ENCODE measurements around the gene RABGAP1L. TPM values are rescaled to one million over a fixed set of nuclear protein-coding genes. Genes with fewer than 3 reads are reported as not detected.

RABGAP1L gene
- total and polyA plus RNA-seq, 2 donors (not counting 3 experiments of a cell fraction or from before 2014, with no cell fraction given) = 6.4 to 22.2 TPM

DNA sequence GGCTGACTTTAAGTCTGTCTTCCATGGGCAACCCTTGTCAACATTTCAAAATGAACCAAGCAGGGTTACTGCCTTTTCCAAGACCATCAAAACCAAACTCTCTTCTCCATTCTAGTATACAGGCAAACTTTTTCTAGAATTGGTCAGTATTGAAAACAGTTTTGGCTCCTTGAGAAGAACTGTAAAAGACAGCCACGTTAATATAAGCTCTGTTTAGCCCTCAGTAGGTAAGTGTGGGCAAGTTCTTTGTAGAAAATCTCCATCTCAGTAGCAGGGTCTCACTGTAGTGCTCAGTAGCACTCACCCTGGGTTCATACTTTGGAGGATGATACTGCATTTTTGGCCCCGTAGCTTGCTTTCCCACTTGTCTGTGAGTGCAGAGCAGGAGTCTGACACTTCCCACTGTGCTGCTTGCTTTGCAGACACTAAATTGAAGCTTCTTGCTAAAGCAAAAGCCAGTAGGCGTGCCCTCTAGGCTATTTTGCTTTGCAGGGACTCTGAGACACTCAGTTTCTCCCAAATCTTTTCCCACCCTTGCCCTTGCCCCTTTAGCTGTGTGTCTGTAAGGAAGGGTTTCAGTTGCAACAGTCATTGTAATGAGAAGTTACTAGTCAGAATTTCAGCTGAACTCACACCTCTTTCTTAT is 806.2 kb downstream of the RABGAP1L start:
- peak; percentile 4 for FAIRE-seq
- Histone ChIP-seq H3K4me3 (replicated peaks in 1 of 3; ENCODE audit: insufficient read depth in 1 of 3, low read depth in 1 of 3, low read length in 3 of 3) (no peak overlapping the region), H4K20me1 (replicated peaks; ENCODE audit: control insufficient read depth, extremely low read depth, insufficient read depth, low read length) (no peaks in the 10 kb centered on the region), H3K9me3 (replicated peaks; ENCODE audit: control insufficient read depth, insufficient read depth, low read length) (no peaks in the 10 kb centered on the region), H3K27ac (ENCODE audit: insufficient read depth, low read depth, low read length) (no peak overlapping the region), H3K36me3 (ENCODE audit: control insufficient read depth in 2 of 2, extremely low read depth in 1 of 2, insufficient read depth in 2 of 2, low read length in 2 of 2) (no peaks in the 10 kb centered on the region), H3K4me1 (ENCODE audit: control insufficient read depth, extremely low read depth, insufficient read depth, low read length) (peaks cover 28% of the 10 kb centered on the region), H2AFZ (ENCODE audit: low read depth, low read length) (no peak overlapping the region), H3K9me1 (replicated peaks; ENCODE audit: control insufficient read depth, extremely low read depth, insufficient read depth, low read length) (no peaks in the 10 kb centered on the region), H3K4me2 (ENCODE audit: insufficient read depth, low read length) (no peak overlapping the region), H3K27me3 (ENCODE audit: control insufficient read depth in 2 of 2, insufficient read depth in 2 of 2, low read length in 2 of 2) (no peaks in the 10 kb centered on the region), H3K79me2 (ENCODE audit: control insufficient read depth, insufficient read depth, low read length) (no peaks in the 10 kb centered on the region), H3K9ac (replicated peaks; ENCODE audit: extremely low read depth, insufficient read depth, low read length) (no peak overlapping the region)
- intact Hi-C loops (cut with micrococcal nuclease) = no loop called here
- no TSS peak for BruUV-seq (replicated peaks)
- dilution Hi-C loops (cut with MboI; ENCODE audit: extremely low pct_ligation_motif_present, low sequenced_read_pairs) = no loop called here
- DNase-seq (ENCODE audit: low read depth, low spot score) = no peak
- CTCF ChIA-PET = interaction anchor here (1.0 to 1.3 kb wide), 3 partner anchors 11 to 18 kb away, joined by 3 to 5 read pairs (median 5); no protein-coding TSS in a partner anchor
- POLR2A ChIA-PET = no interaction called here
- no peak for TF ChIP-seq POLR2A (IDR thresholded peaks at IDR 0.05; ENCODE audit: low read depth, low read length)
- TF ChIP-seq EZH2 (IDR thresholded peaks at IDR 0.05; ENCODE audit: borderline replicate concordance, low read depth, low read length, severe bottlenecking) = no peak
- TF ChIP-seq MYC (IDR thresholded peaks at IDR 0.05; ENCODE audit: low read depth, low read length) = no peak
- no peak for TF ChIP-seq POLR2AphosphoS5 (IDR thresholded peaks at IDR 0.05; ENCODE audit: insufficient read depth, low read depth, low read length)

- no peaks in the 10 kb centered on the region for H3K27me3 ChIP-seq (ENCODE audit: control insufficient read depth in 2 of 2, insufficient read depth in 2 of 2, low read length in 2 of 2)
- no peaks in the 10 kb centered on the region for H3K9me3 ChIP-seq (replicated peaks; ENCODE audit: control insufficient read depth, insufficient read depth, low read length)
- FAIRE-seq = no peak
- peak; percentile 6 for DNase-seq (ENCODE audit: low read depth, low spot score)
- POLR2A ChIA-PET = no interaction called here
- CTCF ChIA-PET = interaction anchor here (1.0 to 1.3 kb wide), 3 partner anchors 11 to 17 kb away, joined by 3 to 5 read pairs (median 5); no protein-coding TSS in a partner anchor
- H3K4me3 ChIP-seq (replicated peaks in 1 of 3; ENCODE audit: insufficient read depth in 1 of 3, low read depth in 1 of 3, low read length in 3 of 3) = no peak overlapping the region
- H3K9ac ChIP-seq (replicated peaks; ENCODE audit: extremely low read depth, insufficient read depth, low read length) = no peak overlapping the region
- H3K79me2 ChIP-seq (ENCODE audit: control insufficient read depth, insufficient read depth, low read length) = no peaks in the 10 kb centered on the region
- peaks cover 28% of the 10 kb centered on the region for H3K4me1 ChIP-seq (ENCODE audit: control insufficient read depth, extremely low read depth, insufficient read depth, low read length)
- no peaks in the 10 kb centered on the region for H4K20me1 ChIP-seq (replicated peaks; ENCODE audit: control insufficient read depth, extremely low read depth, insufficient read depth, low read length)
- BruUV-seq (replicated peaks) = no TSS peak
- no peak overlapping the region for H3K27ac ChIP-seq (ENCODE audit: insufficient read depth, low read depth, low read length)
- no peaks in the 10 kb centered on the region for H3K36me3 ChIP-seq (ENCODE audit: control insufficient read depth in 2 of 2, extremely low read depth in 1 of 2, insufficient read depth in 2 of 2, low read length in 2 of 2)
- TF ChIP-seq POLR2A (IDR thresholded peaks at IDR 0.05; ENCODE audit: low read depth, low read length) (no peak), EZH2 (IDR thresholded peaks at IDR 0.05; ENCODE audit: borderline replicate concordance, low read depth, low read length, severe bottlenecking) (no peak), GATA2 (IDR thresholded peaks at IDR 0.05; ENCODE audit: insufficient read depth, insufficient read length, low read depth, low read length) (no peak), FOS (IDR thresholded peaks at IDR 0.05; ENCODE audit: borderline replicate concordance, insufficient read depth, low read length) (no peak), POLR2AphosphoS5 (IDR thresholded peaks at IDR 0.05; ENCODE audit: insufficient read depth, low read depth, low read length) (no peak), MAX (IDR thresholded peaks at IDR 0.05; ENCODE audit: insufficient read depth, insufficient read length) (no peak), JUN (IDR thresholded peaks at IDR 0.05; ENCODE audit: borderline replicate concordance, insufficient read depth, insufficient read length, low read depth) (no peak), MYC (IDR thresholded peaks at IDR 0.05; ENCODE audit: low read depth, low read length) (no peak)
- TF ChIP-seq, protein P1, sequence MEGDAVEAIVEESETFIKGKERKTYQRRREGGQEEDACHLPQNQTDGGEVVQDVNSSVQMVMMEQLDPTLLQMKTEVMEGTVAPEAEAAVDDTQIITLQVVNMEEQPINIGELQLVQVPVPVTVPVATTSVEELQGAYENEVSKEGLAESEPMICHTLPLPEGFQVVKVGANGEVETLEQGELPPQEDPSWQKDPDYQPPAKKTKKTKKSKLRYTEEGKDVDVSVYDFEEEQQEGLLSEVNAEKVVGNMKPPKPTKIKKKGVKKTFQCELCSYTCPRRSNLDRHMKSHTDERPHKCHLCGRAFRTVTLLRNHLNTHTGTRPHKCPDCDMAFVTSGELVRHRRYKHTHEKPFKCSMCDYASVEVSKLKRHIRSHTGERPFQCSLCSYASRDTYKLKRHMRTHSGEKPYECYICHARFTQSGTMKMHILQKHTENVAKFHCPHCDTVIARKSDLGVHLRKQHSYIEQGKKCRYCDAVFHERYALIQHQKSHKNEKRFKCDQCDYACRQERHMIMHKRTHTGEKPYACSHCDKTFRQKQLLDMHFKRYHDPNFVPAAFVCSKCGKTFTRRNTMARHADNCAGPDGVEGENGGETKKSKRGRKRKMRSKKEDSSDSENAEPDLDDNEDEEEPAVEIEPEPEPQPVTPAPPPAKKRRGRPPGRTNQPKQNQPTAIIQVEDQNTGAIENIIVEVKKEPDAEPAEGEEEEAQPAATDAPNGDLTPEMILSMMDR (IDR thresholded peaks at IDR 0.05; ENCODE audit: extremely low read depth in 1 of 2, insufficient read depth in 1 of 2, low read depth in 1 of 2, low read length in 2 of 2) = no peak
- H3K9me1 ChIP-seq (replicated peaks; ENCODE audit: control insufficient read depth, extremely low read depth, insufficient read depth, low read length) = no peaks in the 10 kb centered on the region
- no peak overlapping the region for H3K4me2 ChIP-seq (ENCODE audit: insufficient read depth, low read length)
- H2AFZ ChIP-seq (ENCODE audit: low read depth, low read length) = no peak overlapping the region
- dilution Hi-C loops (cut with MboI; ENCODE audit: extremely low pct_ligation_motif_present, low sequenced_read_pairs) = no loop called here
- intact Hi-C loops (cut with micrococcal nuclease) = no loop called here
These were observed 806.8 kb downstream of the RABGAP1L start for GRCh38 chr1:174966008-174966572.

Measured in endothelial cell of umbilical vein (primary cell).